ENCODE data around the gene C20orf204.
"Not testable (repeated sequence)": the region's sequence is repeated elsewhere in the genome, so short reads cannot be mapped to it uniquely, and the experiment has no call there.

Gene C20orf204, protein sequence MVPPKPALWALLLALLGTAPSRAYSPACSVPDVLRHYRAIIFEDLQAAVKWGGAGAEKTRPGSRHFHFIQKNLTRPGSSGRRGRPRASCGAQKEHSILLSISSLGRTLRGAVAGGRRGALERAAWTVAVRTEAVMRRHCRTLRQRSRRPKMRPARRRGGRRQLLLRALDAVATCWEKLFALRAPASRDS

DNA sequence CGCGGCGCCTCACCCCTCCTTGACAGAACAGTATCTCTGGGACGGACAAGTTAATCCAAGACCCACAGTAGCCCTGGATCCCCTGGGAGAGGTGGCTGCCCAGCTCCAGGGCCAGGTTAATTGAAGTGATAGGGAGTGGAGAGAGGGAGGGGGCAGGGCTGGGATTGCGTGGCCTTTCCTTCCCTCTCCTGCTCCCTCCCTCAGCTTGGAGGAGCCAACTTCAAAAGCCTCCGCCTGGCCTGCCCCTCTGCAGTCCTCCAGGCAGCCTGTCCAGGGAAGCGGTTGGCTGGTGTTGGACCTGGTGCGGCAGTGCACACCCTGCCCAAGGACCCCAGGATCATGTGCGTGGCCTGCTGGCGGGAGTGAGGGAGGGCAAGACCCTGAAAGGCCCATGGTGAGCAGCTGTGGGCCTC is at the start of gene C20orf204:
Gene C20orf204 (plus strand): TSS at position 250 of the 413 bp plus-strand sequence. CDS start 142 bp downstream, at position 392.
- no peak for FAIRE-seq

DNA sequence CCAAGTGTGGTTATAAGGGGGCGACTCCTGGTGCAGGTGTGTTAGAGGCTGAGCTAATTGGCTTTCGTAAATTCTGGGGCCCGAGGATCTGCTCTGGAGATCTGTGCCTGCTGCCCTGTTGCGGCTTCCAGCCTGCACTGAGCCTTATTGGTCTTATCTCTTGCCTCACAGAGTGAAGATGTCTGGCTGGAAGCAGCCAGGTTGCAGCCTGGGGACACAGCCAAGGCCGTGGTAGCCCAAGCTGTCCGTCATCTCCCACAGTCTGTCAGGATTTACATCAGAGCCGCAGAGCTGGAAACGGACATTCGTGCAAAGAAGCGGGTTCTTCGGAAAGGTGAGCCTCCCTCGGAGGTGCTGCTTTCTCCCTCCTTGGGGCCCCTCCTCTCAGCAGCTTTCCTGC is 35.1 kb upstream of the C20orf204 start:
- FAIRE-seq, result no peak

DNA sequence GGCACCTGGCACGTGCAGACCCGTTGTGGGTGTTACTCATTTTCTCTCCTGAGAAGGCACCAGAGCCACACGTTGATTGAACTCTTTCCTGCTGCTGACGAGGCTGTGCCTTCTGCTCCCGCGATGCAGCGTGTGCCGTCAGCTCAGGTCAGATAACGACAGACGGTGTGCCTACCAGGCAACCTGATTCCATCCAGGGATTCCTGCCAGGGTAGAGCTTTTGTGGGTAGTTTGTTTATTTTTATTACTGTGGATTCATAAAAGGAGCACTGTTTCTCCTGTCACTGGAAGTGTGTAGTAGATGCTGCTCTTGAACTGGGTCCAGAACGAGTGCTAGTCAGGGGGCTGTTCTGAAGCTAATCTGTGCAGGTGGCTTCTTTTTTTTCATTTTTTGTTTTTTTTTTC is 34.4 kb upstream of the C20orf204 start:
- FAIRE-seq, result peak; percentile 90

DNA sequence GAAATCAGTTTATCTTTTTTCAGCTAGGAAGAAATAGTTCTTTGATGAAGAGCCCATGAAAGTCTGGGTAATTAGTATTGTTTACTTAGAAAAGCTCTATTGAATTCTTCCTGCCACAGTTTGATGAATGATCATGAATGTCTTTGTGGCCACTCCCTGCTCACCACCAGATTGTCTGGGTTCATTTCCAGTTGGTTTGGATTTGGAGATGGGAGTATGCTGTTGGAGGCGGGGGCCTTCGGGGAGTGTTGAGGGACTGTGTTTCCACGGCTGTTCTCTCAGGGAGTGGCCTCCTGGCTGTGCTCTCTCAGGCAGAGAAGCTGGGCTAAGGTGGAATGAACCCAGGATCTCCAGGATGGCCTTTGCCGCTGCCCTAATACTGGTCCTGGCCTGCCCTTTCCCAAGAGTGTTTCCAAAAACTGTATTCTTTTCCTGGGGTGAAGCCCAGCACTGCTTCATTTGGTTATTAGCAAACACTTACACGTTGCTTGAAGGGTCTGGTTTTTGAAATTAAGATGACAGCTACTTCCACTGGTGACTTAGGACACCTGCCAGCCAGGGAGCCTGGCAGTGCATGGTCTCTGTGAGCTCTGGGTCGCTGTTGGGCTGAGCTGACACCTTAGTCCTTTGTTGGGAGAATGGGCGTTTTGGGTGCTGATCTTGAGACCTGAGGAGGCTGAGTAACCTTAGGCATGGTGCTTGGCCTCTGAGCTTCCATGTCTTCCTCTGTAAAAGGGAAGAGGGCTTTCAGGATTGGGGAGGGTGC is 31.8 kb upstream of the C20orf204 start:
- no peak for FAIRE-seq

DNA sequence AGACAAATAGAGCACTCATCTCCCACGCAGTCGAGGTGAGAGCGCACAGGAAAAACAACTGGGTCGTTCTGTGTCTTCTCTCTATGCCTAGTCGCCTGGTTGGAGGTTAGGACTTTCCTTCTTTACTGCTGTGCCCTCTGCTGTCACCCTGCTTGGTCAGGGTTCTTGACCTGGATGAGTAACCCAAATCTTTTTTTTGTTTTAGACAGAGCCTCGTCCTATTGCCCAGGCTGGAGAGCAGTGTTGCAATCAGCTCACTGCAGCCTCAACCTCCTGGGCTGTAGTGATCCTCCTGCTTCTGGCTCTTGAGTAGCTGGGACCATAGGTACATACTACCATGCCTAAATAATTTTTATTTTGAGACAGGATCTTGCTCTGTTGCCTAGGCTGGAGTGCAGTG is 30.6 kb upstream of the C20orf204 start:
- FAIRE-seq, result no peak

DNA sequence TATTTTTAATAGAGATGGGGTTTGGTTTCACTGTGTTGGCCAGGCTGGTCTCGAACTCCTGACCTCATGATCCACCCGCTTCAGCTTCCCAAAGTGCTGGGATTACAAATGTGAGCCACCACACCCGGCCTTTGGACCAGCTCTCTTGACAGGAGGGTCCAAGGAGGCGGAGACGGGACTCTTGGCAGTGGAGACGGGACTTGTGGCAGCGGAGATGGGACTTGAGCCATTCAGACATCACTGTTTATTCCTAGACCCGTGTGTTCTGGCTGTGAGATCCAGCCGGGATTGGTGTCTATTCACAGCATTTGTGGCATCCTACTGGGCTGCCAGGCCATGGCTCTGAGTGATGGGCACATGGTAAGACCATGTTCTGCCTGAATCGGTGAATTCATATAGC is 29.5 kb upstream of the C20orf204 start:
- no peak for FAIRE-seq

DNA sequence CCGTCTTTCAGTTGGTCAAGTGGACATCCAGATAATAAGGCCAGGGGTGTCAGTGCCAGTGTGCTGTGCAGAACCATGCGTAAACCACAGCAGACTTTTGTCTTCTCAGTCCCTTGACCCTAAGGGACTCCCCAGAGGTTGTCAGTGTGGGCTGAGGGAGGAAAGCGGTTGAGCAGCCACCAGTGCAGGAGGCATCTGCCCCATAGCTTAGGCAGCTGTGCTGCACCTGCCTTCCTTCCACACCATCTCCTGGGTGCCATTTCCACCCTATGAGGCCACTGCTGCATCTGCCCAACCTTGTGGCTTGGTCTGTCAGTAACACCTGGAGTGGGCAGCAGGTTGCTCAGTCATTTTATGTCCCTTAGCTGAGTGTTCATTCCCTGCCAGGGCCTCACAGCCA is 29.1 kb upstream of the C20orf204 start:
- FAIRE-seq, result no peak

DNA sequence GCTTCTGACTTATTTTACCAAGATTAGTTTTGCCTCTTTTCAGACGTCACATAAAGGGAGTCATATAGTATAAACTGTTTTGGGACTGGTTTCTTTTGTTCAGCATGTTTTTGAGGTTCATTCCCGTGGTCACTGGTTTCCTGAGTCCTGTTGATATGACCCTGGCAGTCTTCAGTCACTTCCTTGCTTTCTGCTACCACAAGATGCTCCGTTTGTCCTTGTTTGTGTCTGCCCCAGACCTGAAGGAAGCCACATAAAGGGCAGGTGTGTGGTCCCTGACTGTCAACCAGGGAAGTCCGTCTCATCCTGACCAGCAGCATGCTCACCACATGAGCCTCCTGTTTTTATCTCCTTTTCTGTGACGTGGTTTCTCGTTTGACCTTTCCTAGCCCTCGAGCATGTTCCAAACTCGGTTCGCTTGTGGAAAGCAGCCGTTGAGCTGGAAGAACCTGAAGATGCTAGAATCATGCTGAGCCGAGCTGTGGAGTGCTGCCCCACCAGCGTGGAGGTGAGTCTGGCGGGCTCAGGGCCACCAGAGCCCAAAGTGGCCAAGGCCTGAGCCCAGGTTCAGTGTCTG is 26.1 kb upstream of the C20orf204 start:
- no peak for FAIRE-seq

DNA sequence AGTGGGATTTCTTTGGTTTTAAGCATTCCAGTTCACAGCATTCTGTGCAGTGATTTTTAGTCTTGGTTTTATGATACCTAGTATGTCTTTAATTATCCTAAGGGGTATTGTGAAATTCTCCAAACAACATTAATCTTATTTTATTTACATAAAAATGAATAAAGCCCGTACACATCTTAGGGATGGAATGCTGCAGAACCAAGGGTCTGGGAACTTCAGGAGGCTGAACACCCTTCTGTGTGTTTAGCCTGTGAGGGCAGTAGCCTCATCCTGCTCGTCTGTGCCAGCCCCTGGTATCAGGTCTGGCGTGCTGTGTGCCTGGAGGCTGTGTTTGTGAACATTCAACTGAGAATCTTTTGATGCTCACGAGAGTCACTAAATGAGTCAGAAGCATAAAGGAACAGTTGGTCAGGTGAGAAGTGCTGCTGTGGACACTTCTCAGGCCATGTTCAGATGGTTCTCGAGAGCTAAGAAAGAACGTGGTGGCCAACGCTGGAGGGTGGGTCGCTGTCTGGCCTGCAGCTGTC is 25.2 kb upstream of the C20orf204 start:
- no peak for FAIRE-seq

DNA sequence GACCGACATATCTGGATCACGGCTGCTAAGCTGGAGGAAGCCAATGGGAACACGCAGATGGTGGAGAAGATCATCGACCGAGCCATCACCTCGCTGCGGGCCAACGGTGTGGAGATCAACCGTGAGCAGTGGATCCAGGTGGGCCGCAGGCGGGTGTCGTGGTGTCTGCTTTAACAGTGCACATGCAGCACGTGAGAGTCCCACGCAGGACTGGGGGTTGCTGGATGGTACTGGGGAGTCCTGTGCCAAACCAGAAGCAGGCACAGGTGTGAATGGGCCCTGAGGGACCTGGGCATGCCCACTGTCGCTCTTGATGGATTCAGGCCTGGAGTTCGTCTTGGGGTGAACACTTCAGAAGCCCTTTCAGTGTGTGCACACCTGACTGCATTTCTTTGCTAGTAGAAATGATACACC is 24.6 kb upstream of the C20orf204 start:
- no peak for FAIRE-seq

DNA sequence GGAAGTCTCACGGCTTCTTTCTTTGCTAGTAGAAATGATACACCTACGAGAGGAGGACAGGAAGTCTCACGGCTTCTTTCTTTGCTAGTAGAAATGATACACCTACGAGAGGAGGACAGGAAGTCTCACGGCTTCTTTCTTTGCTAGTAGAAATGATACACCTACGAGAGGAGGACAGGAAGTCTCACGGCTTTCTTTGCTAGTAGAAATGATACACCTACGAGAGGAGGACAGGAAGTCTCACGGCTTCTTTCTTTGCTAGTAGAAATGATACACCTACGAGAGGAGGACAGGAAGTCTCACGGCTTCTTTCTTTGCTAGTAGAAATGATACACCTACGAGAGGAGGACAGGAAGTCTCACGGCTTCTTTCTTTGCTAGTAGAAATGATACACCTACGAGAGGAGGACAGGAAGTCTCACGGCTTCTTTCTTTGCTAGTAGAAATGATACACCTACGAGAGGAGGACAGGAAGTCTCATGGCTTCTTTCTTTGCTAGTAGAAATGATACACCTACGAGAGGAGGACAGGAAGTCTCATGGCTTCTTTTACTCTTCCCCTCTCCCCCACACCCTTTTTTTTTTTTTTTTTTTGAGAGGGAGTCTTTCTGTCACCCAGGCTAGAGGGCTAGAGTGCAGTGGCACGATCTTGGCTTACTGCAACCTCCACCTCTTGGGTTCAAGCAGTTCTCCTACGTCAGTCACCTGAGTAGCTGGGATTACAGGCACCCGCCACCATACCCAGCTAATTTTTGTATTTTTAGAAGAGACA is 23.4 kb upstream of the C20orf204 start:
- FAIRE-seq, result not testable (repeated sequence)

DNA sequence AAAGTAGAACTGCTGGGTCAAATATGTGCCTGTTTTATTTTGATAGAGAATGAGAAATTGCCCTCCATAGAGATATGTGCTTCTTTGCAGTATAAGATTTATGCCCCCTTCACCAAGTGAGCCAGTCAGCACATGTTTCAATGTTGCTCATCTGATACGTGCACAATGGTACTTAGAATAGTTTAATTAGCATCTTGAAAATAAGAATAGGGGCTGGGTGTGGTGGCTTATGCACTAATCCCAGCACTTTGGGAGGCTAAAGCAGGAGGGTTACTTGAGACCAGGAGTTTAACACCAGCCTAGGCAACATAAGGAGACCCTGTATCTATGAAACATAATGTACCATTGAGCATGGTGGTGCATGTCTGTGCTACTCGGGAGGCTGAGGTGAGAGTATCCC is 20.3 kb upstream of the C20orf204 start:
- FAIRE-seq, result no peak

DNA sequence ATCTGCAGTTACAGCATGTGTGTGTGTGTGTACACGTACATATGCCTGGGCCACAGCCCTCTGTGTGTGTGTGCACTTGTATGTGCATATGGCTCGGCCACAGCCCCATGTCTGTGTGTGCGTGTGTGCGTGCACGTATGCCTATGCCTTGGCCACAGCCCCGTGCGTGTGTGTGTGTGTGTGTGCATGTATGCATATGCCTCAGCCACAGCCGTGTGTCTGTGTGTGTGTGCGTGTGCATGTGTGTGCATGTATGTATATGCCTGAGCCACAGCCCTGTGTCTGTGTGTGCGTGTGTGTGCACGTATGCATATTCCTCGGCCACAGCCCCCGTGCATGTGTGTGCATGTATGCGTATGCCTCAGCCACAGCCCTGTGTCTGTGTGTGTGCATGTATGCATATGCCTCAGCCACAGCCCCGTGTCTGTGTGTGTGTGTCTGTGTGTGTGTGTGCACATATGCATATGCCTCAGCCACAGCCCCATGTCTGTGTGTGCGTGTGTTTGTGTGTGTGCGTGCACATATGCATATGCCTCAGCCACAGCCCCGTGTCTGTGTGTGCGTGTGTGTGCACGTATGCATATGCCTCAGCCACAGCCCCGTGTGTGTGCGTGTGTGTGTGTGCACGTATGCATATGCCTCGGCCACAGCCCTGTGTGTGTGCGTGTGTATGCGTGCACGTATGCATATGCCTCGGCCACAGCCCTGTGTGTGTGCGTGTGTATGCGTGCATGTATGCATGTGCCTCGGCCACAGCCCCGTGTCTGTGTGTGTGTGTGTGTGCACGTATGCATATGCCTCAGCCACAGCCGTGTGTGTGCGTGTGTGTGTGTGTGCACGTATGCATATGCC is 14.6 kb upstream of the C20orf204 start:
- no peak for FAIRE-seq

DNA sequence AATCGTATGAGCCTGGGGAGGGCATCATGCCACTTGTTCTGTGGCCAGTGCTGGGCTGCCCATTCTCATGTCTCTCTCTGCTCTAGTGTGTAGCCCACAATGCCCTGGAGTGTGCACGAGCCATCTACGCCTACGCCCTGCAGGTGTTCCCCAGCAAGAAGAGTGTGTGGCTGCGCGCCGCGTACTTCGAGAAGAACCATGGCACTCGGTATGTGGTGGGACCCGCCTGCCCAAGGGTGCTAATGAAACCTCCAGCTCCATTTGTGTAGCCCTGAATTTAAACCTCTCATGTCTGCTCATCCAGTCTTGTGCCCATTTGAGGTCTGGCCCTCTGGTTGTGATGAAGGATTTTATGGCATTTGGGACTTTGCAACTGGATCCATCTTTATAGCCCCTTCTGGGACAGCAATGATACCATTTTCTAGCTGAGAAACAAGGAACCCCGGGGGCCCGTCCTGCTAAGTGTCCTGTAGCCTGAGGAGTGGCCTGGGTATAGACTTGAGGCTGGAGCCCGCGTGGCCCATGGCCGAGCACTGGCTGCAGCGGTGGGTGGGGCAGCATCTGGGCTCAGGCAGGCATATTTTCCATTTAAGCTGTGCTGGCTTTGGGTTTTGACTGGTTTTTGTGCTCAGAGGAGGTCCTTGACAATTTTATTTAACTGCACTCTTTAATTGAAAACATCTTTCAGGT is 13.2 kb upstream of the C20orf204 start:
- FAIRE-seq, result no peak

DNA sequence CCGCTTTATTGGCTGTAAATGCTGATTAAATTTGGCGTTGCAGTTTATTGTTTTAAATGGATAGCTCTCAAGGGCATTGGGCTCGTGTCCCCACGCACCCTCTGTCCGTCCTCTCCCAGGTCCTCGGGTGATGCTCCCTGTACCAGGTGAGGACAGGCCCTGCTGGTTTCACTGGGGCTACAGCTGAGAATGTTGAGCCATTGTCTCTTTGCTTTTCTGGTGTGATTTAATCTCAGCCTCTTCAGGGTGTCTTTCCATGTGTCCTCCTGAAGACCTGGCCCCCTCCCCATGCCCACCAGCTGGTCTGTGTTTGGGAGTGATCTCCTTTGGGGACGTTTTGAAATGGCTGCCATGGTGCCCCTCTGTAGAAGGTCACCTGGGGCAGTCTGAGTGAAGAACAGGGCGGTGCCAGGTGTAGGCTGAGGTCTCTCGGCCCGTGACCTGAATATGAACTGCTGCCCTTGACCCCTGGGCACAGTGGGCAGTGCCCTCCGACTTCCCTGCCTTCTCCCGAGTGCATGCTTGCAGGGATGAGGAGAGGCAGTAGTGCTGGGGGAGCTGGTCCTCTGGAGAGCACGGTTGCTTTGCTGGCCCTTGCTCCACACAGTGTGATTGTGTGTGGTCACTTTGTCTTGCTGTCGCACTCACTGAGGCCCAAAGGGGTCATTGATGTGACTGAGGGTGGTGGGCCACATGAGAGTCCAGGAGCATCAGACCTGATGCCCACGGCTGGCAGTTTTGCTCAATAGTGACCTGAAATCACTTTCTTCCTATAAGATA is 12.4 kb upstream of the C20orf204 start:
- FAIRE-seq, result no peak

DNA sequence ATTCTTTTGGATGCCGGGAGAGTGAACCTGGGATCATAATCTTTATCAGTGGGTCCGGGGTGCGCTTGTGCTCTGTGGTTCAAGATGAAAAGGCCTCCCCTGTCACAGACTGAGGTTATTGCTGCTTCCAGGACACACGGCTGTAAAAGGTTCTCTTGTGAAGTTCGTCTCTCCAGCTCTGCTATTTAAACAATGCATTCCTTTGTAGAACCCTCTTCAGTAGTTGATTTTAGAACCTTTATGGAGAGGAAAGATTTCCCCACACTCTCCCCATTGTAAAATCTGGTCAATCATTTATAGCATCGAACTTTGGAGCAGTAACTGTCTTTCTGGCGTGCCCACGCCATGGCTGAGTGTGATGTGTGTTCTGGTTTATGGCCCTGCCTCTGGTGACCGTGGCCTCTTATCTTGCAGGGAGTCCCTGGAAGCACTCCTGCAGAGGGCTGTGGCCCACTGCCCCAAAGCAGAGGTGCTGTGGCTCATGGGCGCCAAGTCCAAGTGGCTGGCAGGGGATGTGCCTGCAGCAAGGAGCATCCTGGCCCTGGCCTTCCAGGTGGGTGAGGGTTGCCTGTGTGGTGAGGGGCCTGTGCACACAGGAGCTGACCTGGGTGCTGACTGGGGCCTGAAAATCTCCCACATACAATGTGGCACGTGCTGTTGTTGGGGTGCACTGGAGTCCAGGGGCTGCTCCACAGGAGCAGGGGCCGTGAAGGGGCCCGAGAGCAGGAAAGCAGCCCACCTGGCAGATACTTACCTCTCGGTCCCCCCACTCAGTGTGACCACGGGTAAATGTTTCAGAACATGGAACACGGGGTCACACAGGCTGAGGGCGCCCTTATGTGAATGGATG is 11.6 kb upstream of the C20orf204 start:
- no peak for FAIRE-seq

DNA sequence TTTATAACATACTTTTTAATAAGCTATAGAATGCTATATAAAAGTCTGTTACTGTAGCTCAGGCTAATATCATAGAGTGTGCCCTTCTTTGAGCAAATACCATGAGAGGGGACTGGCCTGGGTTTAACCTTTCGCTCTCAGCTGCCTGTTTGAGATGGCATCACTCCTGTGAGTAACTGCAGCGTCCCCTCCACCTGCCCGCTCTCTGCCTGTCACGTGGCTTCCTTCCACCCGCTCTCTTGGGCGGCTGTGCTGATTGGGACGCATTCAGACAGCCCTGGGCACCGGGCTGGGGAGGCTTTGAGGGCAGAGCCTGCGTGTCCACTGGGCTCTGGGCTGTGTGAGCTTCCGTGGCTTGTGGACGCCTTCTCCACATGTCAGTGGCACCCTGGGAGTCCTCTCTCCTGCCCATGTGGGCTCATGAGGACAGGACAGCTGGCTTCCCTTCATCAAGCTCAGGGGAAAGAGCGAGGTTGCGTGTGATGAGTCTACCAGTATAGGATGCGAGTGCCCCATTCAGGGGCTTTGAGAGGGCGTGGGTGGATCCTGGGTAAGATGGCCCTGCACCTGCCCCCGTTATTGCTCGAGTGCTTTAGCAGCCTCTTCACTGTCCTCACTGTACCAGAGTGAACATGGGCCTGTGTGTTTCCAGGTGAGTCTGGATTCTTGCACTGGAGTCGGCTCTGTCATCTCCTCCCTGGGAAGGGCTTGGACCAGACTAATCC is 10.7 kb upstream of the C20orf204 start:
- no peak for FAIRE-seq

DNA sequence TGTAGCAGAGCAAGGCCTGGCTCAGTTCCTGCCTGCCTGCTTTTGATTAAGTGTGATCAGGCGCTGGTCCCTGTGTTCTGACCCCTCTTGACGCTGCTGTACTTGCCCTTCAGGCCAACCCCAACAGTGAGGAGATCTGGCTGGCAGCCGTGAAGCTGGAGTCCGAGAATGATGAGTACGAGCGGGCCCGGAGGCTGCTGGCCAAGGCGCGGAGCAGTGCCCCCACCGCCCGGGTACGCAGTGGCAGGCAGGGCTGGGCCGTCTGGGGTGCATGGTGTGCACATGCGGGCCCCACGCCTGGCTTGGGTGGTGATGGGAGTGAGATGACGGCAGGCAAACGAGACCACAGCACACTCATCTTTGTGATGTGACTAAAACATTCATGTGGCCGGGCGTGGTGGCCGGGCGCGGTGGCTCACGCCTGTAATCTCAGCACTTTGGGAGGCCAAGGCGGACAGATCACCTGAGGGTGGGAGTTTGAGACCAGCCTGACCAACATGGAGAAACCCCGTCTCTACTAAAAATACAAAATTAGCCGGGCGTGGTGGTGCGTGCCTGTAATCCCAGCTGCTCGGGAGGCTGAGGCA is 10.1 kb upstream of the C20orf204 start:
- no peak for FAIRE-seq

Measured in islet of Langerhans (tissue), 1 donor.